Osteocyte (in vitro differentiated cells): ENCODE results near the gene FTO. TPM values are rescaled to one million over a fixed set of nuclear protein-coding genes. Genes with fewer than 3 reads are reported as not detected.

ENCODE experiments used
- DNase-seq: peaks from one replicate; pipeline ENCODE4 v3.0.0; 2021; ENCODE audit warnings: mixed read lengths; ENCODE audit not compliant: unreplicated experiment; ENCODE audit errors: extremely low spot score
- H3K27ac Mint-ChIP-seq: one replicate; pipeline ENCODE4 v1.8.0; 2021; ENCODE audit warnings: mild to moderate bottlenecking, mixed read lengths; ENCODE audit not compliant: unreplicated experiment
- H3K27me3 Mint-ChIP-seq: one replicate; pipeline ENCODE4 v1.8.0; 2021; ENCODE audit warnings: mixed read lengths; ENCODE audit not compliant: unreplicated experiment
- H3K36me3 Mint-ChIP-seq: one replicate; pipeline ENCODE4 v1.8.0; 2021; ENCODE audit warnings: mixed read lengths; ENCODE audit not compliant: unreplicated experiment
- H3K4me1 Mint-ChIP-seq: one replicate; pipeline ENCODE4 v1.8.0; 2021; ENCODE audit warnings: mixed read lengths; ENCODE audit not compliant: unreplicated experiment
- H3K4me3 Mint-ChIP-seq: one replicate; pipeline ENCODE4 v1.8.0; 2021; ENCODE audit warnings: mild to moderate bottlenecking, moderate library complexity, mixed read lengths; ENCODE audit not compliant: unreplicated experiment
- H3K9me3 Mint-ChIP-seq: one replicate; pipeline ENCODE4 v1.8.0; 2021; ENCODE audit warnings: mixed read lengths; ENCODE audit not compliant: unreplicated experiment
- CTCF ChIP-seq: fragments of 200-600 bp; sonication (generic); IDR thresholded peaks from 2 replicates; pipeline ENCODE4 v1.5.0; 2021; ENCODE audit warnings: antibody characterized with exemption, mild to moderate bottlenecking, moderate library complexity
- total RNA-seq: library from RNA; stranded (reverse); gene quantifications from 2 replicates; pipeline ENCODE4 v1.2.1, GENCODE V29; 2021

Gene FTO
- total RNA-seq, 1 donor from 2014 or later, result 108 TPM

- Mint-ChIP-seq H3K4me3 (no peak overlapping the region), H3K27ac (no peak overlapping the region), H3K4me1 (peaks cover 11% of the 10 kb centered on the region), H3K27me3 (no peaks in the 10 kb centered on the region), H3K9me3 (no peaks in the 10 kb centered on the region), H3K36me3 (peaks cover 6% of the 10 kb centered on the region)
- no peak for TF ChIP-seq CTCF
- no peak for DNase-seq
Observed at GRCh38 chr16:53964145-53964790, 260.3 kb downstream of the FTO start.

GRCh38 chr16:53966821-53967571 lies 263.0 kb downstream of the FTO start:
- Mint-ChIP-seq H3K27ac (no peak overlapping the region), H3K4me1 (peaks cover 11% of the 10 kb centered on the region), H3K4me3 (no peak overlapping the region), H3K27me3 (no peaks in the 10 kb centered on the region), H3K36me3 (peaks cover 6% of the 10 kb centered on the region), H3K9me3 (no peaks in the 10 kb centered on the region)
- no peak for TF ChIP-seq CTCF
- DNase-seq, result no peak

GRCh38 chr16:53967572-53967971 lies 263.6 kb downstream of the FTO start:
- Mint-ChIP-seq H3K27ac (no peak overlapping the region), H3K27me3 (no peaks in the 10 kb centered on the region)

GRCh38 chr16:53968454-53968853 lies 264.5 kb downstream of the FTO start:
- Mint-ChIP-seq H3K4me3 (no peak overlapping the region), H3K27me3 (no peaks in the 10 kb centered on the region), H3K27ac (peak overlapping the region; percentile 5), H3K4me1 (peaks cover 11% of the 10 kb centered on the region), H3K36me3 (peaks cover 6% of the 10 kb centered on the region), H3K9me3 (no peaks in the 10 kb centered on the region)
- no peak for TF ChIP-seq CTCF
- no peak for DNase-seq

More at GRCh38 chr16:53967572-53967971, 263.6 kb downstream of the FTO start:
- TF ChIP-seq CTCF, result no peak
- Mint-ChIP-seq H3K36me3 (peaks cover 6% of the 10 kb centered on the region), H3K4me1 (peaks cover 11% of the 10 kb centered on the region), H3K9me3 (no peaks in the 10 kb centered on the region), H3K4me3 (no peak overlapping the region)
- DNase-seq, result no peak

GRCh38 chr16:53968896-53969295 lies 264.9 kb downstream of the FTO start:
- no peak for TF ChIP-seq CTCF
- peaks cover 6% of the 10 kb centered on the region for H3K36me3 Mint-ChIP-seq
- H3K9me3 Mint-ChIP-seq, result no peaks in the 10 kb centered on the region
- H3K4me1 Mint-ChIP-seq, result peaks cover 11% of the 10 kb centered on the region
- no peaks in the 10 kb centered on the region for H3K27me3 Mint-ChIP-seq
- H3K4me3 Mint-ChIP-seq, result no peak overlapping the region
- H3K27ac Mint-ChIP-seq, result peak overlapping the region; percentile 5
- no peak for DNase-seq
